SKM-1 (cell line): ENCODE results near the gene PPP6R1.

ENCODE experiments used
- DNase-seq: peaks from one replicate; lab custom pipeline; 2025; ENCODE audit not compliant: unreplicated experiment; lab: John Stamatoyannopoulos, UW

Gene PPP6R1

GRCh38 chr19:55283548-55284377, 24.9 kb upstream of the PPP6R1 start, which contains the start of gene BRSK1:
BRSK1 (plus strand) TSS chr19:55283997; CDS start chr19:55284443, 446 bp downstream.
- no peak for DNase-seq

DNA sequence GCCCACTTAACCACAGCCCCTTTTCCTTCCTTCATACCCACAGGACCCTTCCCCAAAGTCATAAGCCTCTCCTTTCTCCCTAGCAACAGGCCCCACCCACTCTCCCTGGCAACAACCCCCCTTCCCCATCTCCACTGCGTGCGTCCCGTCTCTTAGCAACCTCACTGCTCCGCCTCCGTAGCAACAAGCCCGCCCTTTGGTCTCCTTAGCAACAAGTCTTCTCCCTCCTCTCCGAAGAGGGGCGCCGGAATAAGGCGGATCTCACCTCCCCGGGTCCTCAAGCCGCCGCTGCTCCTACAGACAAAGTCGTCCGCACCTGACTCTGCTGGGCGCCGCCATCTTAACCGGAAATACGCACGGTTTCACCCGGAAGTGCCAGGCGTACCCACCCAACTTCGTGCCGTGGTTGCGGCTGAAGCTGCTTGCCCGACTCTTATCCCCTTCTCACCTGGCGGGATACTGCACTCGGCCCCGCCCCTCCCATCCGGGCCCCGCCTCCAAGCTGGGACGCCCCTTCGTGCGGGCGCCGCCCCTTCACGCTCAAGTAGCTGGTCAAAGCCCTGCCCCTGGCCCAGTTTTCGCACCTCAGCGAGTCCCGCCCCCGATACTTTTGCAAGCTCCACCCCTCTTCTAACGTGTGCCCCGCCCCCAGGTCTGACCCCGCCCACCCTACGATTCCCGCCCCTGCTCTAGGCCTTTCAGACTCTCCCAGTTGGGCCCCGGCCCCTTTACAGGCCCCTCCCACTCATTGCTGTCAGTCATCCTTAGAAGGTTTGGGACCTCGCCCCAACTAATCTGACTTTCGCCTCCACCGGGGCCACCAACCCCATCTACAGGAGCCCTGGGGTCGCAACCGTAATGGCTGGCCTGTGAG, 21.2 kb upstream of the PPP6R1 start, which contains the start of gene HSPBP1:
Gene HSPBP1, minus strand, starts transcription at position 341 of the 874 bp plus-strand sequence. CDS start 502 bp downstream, outside the sequence.
- DNase-seq = peak; percentile 62

GRCh38 chr19:55279340-55279739, 20.5 kb upstream of the PPP6R1 start:
- DNase-seq = no peak

DNA sequence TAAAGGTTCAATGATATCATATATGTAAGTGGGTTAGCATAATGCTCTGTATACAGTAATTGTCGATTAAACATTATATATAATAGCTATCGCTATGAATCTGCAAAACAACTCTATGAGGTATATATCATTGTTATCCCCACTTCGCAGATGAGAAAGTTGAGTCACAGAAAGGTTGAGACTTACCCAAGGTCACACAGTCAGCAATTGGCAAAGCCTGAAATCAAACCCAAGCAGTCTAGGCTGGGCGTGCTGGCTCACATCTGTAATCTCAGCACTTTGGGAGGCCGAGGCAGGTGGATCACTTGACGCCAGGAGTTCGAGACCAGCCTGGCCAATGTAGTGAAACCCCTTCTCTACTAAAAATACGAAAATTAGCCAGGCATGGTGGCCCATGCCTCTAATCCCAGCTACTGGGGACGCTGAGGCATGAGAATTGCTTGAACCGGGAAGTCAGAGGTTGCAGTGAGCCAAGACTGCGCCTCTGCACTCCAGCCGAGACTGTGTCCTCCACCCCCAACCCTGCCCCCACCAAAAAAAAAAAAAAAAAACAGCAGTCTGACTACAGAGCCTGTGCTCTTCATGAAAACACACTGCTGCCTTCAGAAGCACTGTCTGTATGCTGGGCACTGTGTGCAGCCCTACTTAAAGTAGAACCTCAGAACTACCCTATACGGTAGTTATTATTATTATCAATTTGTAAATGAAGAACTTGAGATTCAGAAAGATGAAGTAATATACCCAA, 19.7 kb upstream of the PPP6R1 start:
- DNase-seq = no peak

DNA sequence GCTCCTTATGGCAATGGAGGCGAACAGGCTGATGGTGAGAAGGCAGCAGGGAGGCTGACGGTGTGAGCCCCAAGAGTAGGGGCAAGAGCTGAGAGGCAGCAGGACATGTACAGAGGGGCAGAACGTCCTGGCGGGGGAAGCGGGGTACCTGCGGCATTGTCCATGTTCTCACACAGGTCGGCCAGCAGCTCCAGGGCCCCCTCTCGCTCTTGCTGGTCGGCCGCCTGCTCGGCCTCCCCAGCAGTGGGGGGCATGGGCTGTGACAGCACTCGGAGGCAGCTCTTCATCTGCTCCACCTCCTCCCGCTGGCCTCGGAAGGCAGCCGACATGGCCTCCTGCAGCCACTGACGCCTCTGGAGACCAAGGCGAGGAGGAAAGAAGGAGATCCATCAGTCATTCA, 18.7 kb upstream of the PPP6R1 start:
- DNase-seq = no peak

DNA sequence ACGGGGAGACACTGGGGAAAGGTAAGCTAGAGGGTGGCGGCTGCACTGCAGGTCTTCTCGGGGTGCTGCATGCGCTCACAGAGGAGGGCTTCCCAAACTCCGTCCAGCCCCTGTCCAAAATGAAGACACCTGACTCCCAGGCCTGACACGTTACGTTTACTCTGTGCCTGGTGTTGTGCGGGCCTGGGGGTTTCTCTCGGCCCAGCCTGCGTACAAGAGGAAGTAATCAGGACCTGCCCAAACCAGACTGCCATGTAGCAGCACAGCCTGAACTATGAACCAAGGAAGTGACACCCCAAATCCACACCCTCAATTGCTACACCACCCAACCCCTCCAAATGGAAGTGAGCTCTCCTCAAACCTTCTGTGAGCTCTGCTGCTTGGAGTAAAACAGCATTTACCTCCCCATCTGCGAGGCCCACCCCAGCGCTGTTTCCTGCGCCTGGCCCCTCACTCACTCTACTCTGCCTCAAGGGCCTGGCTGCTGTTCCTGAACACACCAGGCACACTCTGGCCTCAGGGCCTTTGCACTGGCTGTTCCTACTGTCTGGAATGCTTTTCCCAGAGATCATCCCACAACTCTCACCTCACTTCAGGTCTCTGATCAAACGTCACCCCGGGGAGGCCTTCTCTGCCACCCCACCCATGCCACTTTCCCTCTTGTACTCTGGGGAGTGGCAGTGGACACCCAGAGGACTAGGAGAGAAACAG, 18.1 kb upstream of the PPP6R1 start:
- DNase-seq = no peak

DNA sequence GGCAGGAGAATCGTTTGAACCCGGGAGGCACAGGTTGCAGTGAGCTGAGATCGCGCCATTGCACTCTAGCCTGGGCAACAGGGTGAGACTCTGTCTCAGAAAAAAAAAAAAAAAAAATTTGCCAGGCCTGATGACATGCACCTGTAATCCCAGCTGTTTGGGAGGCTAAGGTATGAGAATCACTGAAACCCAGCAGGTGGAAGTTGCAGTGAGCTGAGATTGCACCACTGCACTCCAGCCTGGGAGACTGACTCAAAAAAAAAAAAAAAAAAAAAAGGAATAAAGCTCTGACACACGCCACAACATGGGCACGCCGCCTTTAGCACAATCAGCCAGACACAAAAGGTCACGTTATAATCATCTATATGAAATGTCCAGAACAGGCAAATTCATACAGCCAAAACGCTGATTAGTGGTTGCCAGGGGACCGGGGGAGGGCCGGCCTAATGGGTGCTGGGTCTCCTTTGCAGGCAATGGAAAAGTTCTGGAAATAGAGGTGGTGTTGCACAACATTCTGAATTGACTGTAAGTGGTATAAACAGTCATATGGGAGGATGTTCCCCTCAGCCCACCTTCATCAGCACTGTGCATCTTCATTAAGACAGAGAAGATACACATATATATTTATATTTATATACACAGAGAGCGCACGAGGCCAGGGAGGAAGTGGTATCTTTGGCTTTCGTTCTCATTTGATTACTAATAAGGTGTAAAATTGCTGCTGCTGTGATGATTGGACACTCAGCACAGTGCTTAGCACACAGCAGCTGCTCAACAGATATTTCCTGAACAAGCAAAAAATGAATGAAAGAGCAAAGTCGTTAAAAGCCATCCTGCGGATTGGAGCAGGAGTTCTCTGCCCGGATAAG, 17.3 kb upstream of the PPP6R1 start:
- DNase-seq = no peak

GRCh38 chr19:55273978-55274707, 15.3 kb upstream of the PPP6R1 start:
- DNase-seq = no peak

- DNase-seq = no peak
These were observed 13.3 kb upstream of the PPP6R1 start for GRCh38 chr19:55272142-55272541.

- no peak for DNase-seq
These were observed 11.5 kb upstream of the PPP6R1 start for GRCh38 chr19:55270172-55270942.

DNA sequence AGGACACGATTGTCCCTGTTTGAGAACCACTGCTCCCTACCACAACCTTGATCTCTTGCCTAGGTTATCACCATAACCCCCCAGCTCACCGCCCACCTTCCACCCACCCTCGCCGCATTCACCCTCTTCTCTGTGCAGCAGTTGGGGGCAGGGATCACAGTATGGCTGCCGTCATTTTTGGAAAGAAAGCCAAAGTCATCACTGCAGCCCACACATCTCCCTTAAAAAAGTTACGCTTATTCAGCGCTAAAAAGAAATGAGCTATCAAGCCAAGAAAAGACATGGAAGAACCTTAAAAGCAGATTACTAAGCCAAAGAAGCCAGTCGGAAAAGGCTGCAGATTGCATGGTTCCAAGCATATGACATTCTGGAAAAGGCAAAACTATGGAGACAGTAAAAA, 10.5 kb upstream of the PPP6R1 start:
- no peak for DNase-seq

DNA sequence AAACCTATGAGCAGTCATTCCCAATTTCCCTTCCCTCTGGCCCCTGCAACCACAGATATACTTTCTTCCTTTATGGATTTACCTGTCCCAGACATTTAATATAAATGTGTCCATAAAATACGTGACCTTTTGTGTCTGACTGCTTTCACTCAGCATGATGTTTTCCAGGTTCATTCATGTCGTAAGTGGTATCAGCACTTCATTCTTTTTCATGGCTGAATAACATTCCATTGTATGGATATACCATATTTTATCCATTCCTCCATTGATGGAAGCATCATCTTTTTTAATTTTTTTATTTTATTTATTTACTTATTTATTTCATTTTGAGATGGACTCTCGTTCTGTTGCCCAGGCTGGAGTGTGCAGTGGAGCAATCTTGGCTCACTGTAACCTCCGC, 8.0 kb upstream of the PPP6R1 start:
- DNase-seq = no peak

- DNase-seq = no peak
These were observed 7.6 kb upstream of the PPP6R1 start for GRCh38 chr19:55266404-55266803.

- no peak for DNase-seq
These were observed 7.0 kb upstream of the PPP6R1 start for GRCh38 chr19:55265723-55266386.

DNA sequence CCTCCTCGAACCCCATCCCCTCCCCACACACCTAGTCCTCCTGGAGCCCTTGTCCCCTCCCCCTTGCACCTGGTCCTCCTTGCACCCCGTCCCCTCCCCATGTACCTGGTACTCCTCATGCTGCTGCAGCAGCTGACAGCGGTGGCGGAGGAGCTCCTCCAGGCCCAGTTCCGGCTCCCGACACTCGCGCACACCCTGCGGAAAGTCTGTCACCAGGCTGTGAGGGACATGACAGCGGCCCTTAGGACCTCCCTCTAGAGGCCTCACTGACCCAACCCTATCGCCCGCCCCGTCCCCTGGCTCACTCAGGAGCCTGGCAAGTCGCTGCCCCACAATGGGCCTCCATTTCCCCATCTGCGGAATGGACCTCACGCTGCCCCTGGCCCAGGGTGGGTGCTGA, 6.4 kb upstream of the PPP6R1 start:
- DNase-seq = no peak

GRCh38 chr19:55264531-55264930, 5.7 kb upstream of the PPP6R1 start:
- no peak for DNase-seq

DNA sequence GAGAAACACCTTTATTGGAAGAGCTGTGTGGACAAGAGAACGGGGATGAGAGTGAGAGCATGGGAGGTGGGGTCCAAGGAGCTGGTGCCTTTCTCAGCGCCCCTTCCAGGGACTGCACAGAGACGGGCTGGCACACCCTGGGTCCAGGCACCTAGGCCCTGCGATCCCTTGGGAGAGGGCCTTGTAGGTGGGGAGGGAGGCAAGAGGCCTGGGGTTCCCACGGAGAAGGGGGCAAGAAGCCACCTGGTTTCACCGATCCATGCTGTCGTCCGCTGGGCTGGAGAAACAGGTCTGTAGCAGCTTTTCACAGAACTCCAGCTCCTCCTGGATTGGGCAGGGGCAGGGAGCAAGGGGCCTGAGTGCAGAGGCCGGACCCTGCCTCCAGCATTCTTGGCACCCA, 3.5 kb upstream of the PPP6R1 start:
- DNase-seq = no peak

- DNase-seq = no peak
These were observed 2.9 kb upstream of the PPP6R1 start for GRCh38 chr19:55261671-55262126.
